Measurements from ENCODE around the gene ACAA1. TPM values are rescaled to one million over a fixed set of nuclear protein-coding genes. Genes with fewer than 3 reads are reported as not detected.

ACAA1 gene
- total and polyA plus RNA-seq, 10 of the 15 experiments (the other 5 are each of a cell fraction or from before 2014, with no cell fraction given) = 5.7 to 85.4 (median 60.6) TPM

DNA sequence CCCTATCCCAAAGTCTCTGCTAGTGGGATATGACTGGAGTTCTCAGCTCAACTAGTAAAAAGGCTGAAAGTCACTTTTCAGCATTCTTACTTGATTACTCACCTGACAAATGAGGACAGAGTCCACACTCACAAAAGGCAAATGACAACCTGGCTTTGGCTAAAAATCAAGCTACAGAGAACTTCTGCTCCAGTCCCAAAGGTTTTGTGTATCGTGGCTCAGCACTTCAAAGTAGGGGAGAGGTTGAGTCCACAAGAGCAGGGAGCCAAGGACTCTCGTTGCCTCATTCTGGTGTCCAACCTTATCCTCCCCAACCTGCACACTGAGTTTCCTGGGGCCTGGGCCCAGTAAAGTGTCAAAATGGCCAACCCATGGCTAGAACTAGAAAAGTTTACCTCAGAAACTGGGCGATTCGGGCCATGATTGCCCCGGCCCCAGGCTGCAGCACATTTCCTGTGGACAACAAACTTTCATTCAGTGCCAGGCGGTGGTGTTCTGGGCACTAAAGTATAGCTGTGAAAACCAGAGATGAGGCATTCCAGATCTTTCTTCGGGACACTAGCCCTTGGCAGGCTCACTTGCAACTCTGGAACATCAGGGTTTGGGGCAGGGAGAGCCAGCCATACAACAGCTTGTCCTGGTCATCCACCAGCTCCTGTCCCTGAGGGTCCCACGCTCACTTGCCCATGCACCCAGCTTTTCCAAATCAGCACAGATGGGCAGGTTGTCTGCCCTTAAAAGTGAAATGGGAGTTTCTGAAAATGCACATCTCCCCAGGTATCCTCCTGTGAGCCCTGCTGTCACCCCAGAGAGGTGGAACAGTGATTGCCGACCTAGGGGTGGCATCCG lies 3.1 kb downstream of the ACAA1 start:
- ChIA-PET SMC1A (ENCODE audit: uncharacterized antibody, unreplicated experiment) (interaction anchor here (0.8 to 4.4 kb wide), 10 partner anchors 8 to 346 kb away, joined by 3 to 18 read pairs (median 4); partner anchors contain the start of gene OXSR1), CTCF (interaction anchor here (0.5 to 6.0 kb wide), 13 partner anchors 8 to 213 kb away, joined by 3 to 54 read pairs (median 3); partner anchors contain the start of genes OXSR1 and XYLB), RAD21 (ENCODE audit: unreplicated experiment) (interaction anchor here (0.7 to 1.1 kb wide), 3 partner anchors 31 to 164 kb away, joined by 3 to 4 read pairs (median 3); partner anchors contain the start of gene SLC22A14), POLR2A (interaction anchor here (1.1 kb wide), 1 partner anchor 45 kb away, joined by 3 read pairs; no protein-coding TSS in a partner anchor)
- Histone ChIP-seq H3K27me3 (replicated peaks in 1 of 2; ENCODE audit: control insufficient read depth in 2 of 2, insufficient read depth in 2 of 2, low read length in 1 of 2) (no peaks in the 10 kb centered on the region), H3K4me1 (ENCODE audit: control insufficient read depth, insufficient read depth, low read length) (peaks cover 27% of the 10 kb centered on the region), H3K4me3 (no peak overlapping the region), H3K4me2 (ENCODE audit: control insufficient read depth, insufficient read depth) (peak overlapping the region; percentile 26; the same call in 1 of the 2 replicates), H3K36me3 (ENCODE audit: control insufficient read depth in 2 of 2, insufficient read depth in 2 of 2, low read length in 1 of 2) (peaks cover 3 to 30% of the 10 kb centered on the region in 2 experiments), H3K9me3 (replicated peaks; ENCODE audit: control insufficient read depth, insufficient read depth, low read length) (no peaks in the 10 kb centered on the region; the same call in 2 of the 3 replicates), H3K79me2 (ENCODE audit: control insufficient read depth, insufficient read depth, low read length) (peaks cover 39% of the 10 kb centered on the region), H2AFZ (ENCODE audit: control insufficient read depth, low read depth, low read length) (no peak overlapping the region), H4K20me1 (ENCODE audit: control insufficient read depth, insufficient read depth) (peaks cover 5% of the 10 kb centered on the region), H3K27ac (ENCODE audit: control insufficient read depth, insufficient read depth) (no peak overlapping the region), H3K9ac (ENCODE audit: control insufficient read depth, insufficient read depth, low read length) (no peak overlapping the region)
- TSS peak; percentile 38 for BruUV-seq (replicated peaks)
- WGBS (ENCODE audit: insufficient coverage, insufficient replicate concordance, low lambda C conversion rate, missing lambda C conversion rate) = 98% methylated on average over 10 of the region's 10 CpGs
- FAIRE-seq = no peak
- TF ChIP-seq ZBTB33 (IDR thresholded peaks at IDR 0.05) (no peak), HDAC2 (IDR thresholded peaks at IDR 0.05) (no peak), JUND (IDR thresholded peaks at IDR 0.05; ENCODE audit: low read depth, low read length) (no peak), SIX5 (IDR thresholded peaks at IDR 0.05; ENCODE audit: low read depth, low read length, severe bottlenecking) (no peak), JUNB (IDR thresholded peaks at IDR 0.05) (no peak), CEBPZ (IDR thresholded peaks at IDR 0.05; ENCODE audit: low read depth, low read length) (no peak), CHD4 (IDR thresholded peaks at IDR 0.05) (no peak), RFX5 (IDR thresholded peaks at IDR 0.05; ENCODE audit: low read depth, low read length) (no peak), EGR1 (IDR thresholded peaks at IDR 0.05; ENCODE audit: borderline replicate concordance in 1 of 2, low read depth in 2 of 2, low read length in 2 of 2) (no peak), EED (IDR thresholded peaks at IDR 0.05; ENCODE audit: low read depth) (no peak), ZBED1 (IDR thresholded peaks at IDR 0.05; ENCODE audit: borderline replicate concordance) (no peak), ATF3 (IDR thresholded peaks at IDR 0.05; ENCODE audit: borderline replicate concordance, extremely low read depth, low read depth, low read length) (no peak)
- TF ChIP-seq, protein P1, sequence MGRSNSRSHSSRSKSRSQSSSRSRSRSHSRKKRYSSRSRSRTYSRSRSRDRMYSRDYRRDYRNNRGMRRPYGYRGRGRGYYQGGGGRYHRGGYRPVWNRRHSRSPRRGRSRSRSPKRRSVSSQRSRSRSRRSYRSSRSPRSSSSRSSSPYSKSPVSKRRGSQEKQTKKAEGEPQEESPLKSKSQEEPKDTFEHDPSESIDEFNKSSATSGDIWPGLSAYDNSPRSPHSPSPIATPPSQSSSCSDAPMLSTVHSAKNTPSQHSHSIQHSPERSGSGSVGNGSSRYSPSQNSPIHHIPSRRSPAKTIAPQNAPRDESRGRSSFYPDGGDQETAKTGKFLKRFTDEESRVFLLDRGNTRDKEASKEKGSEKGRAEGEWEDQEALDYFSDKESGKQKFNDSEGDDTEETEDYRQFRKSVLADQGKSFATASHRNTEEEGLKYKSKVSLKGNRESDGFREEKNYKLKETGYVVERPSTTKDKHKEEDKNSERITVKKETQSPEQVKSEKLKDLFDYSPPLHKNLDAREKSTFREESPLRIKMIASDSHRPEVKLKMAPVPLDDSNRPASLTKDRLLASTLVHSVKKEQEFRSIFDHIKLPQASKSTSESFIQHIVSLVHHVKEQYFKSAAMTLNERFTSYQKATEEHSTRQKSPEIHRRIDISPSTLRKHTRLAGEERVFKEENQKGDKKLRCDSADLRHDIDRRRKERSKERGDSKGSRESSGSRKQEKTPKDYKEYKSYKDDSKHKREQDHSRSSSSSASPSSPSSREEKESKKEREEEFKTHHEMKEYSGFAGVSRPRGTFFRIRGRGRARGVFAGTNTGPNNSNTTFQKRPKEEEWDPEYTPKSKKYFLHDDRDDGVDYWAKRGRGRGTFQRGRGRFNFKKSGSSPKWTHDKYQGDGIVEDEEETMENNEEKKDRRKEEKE (IDR thresholded peaks at IDR 0.05) = no peak
- DNase-seq (ENCODE audit: low read depth, low spot score) = no peak
- no peak for ATAC-seq
- intact Hi-C loops (cut with micrococcal nuclease; ENCODE audit: unreplicated experiment) (no loop called here), in situ Hi-C loops (cut with MboI) (no loop called here)

All from GM12878 (cell line).